ENCODE results near the gene ZNF329. TPM values are rescaled to one million over a fixed set of nuclear protein-coding genes. Genes with fewer than 3 reads are reported as not detected.

Gene ZNF329
- total RNA-seq (2022; extraction: Qiagen RNA extraction): 2.7 to 3.2 TPM (median 3.0 TPM) in 5 replicates

DNA sequence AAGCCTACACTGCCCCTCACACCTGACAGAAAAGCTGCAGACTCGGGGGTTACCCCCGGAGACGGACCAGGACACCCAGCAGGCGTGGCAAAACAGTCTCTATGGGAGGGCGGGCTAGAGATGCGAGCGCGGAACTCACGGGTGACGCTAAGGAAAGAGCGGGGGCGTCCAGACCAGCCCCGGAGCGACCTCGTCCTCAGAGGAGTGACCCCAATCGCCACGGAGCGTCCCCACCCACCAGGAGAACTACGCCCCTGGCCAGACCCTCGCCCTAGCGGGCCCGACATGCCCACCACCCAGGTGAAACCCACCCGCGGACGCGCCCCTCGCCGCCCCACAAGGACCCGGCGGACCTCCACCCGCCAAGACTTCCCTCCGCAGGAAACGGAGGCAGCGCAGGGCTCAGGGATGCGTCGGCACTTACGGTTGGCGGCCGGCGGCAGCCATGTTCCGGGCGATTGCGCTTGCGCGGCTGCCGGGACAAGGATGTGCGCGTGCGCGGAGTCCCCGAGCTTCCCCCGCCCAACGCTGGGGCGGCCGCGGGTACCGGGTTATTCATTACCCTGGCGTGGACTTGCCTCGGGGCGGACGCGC is at the start of gene ZNF329:
ZNF329 (minus strand) TSS at position 462 of the 594 bp plus-strand sequence. CDS start 21,286 bp downstream, outside the sequence.

DNA sequence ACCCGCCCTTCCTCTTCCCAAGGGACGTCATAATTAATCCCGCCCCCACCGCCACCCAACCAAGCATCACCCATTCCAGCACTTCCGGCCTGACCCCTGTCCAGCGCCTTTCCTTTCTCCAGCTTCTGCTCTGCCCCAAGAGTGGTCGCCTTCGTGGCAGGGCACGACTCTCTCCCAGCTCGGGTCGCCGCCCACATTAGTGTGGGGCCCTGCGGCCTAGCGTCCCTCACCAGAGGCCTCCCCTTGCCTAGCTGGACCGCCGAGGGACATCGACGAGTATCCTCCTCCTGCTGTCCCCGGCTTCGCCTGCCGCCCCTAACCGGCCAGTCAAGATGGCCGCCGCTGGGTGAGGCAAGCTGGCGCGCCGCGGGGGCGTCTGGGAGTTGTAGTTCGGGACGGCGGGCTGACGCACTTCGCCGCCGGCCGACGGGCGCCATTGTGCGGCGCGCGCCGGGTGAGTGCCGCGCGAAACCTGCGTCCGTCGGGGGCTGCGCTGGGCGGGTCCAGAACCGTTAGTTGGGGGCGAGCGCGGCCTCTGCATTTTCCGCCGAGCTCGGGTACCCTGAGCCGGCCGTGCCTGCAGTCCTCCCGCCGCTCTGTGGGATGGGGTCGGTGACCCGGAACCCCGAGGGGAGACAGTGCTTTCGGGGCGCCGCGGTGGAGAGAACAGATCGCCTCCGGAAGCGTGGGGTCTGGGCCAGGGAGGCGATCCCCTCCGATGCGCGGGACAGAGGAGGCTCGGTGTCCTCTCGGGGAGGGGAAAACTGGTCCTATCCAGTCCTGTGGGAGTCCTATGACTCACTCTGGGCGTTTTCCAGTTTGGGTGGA is 32.6 kb upstream of the ZNF329 start, which contains the start of gene ZNF274:
ZNF274 (plus strand) TSS at position 73 of the 828 bp plus-strand sequence. CDS start 905 bp downstream, outside the sequence.

DNA sequence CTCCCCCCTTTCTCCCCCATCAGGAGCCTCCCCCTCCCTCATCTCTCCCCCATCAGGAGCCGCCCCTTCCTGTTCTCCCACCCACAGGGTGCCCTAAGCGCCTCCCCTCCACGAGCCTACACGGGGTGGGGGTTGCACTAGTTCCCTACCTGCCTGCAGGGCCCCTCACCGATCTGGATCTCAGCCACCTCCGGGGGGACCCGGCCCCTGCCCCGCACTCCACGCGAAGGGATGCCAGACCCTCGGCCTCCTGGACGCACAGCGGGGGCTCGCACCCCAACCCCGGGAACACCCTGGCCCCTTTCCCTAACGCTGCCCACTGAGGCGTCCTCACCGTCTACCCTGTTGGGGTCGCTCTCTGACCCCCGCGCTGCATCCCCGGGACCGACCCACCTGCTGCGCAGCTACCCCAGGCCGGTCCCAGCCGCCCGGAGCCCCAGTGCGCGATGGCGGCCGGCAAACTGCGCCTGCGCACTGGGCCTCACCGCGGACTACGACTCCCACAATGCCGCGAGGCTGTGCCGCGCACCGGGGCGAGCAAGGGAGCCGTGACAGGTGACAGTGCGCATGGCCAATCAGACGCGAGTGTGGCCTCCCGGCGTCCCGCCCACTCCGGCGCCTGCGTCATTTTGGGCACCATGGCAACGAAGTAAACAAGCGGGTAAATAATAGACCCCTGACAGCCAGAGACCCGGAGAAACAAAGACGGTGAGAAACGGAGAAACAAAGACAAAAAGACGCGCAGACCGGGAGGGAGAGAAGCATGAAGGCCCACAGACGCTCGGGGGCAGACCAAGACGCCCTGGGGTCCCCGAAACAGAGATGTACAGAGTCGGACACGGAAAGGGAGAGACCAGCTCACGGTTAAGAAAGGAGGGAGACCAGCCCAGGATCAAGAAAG is 52.6 kb downstream of the ZNF329 start, which contains the start of gene ZSCAN18:
ZSCAN18 (minus strand) TSS at position 451 of the 901 bp plus-strand sequence. CDS start 7,964 bp downstream, outside the sequence.

Other genes with a start within 250 kb of the ZNF329 start
- 3.0 to 5.4 TPM (median 3.7 TPM) in 5 replicates for gene ZNF417, start 234.2 kb downstream of the ZNF329 start, total RNA-seq (2022; extraction: Qiagen RNA extraction)
- gene ZNF418, start 215.4 kb downstream of the ZNF329 start, total RNA-seq (2022; extraction: Qiagen RNA extraction): 0.84 to 1.5 TPM (median 1.2 TPM) in 5 replicates
- gene ZNF256, start 203.1 kb downstream of the ZNF329 start, total RNA-seq (2022; extraction: Qiagen RNA extraction): 0.88 to 1.2 TPM (median 1.1 TPM) in 5 replicates
- 0.07 to 0.08 TPM in 2 of 5 replicates, not detected in the others for gene C19orf18, start 176.3 kb downstream of the ZNF329 start, total RNA-seq (2022; extraction: Qiagen RNA extraction)
- gene ZNF606, start 148.0 kb downstream of the ZNF329 start, total RNA-seq (2022; extraction: Qiagen RNA extraction): 1.6 to 2.4 TPM (median 2.3 TPM) in 5 replicates
- not detected in 5 replicates for gene ZSCAN1, start 116.8 kb downstream of the ZNF329 start, total RNA-seq (2022; extraction: Qiagen RNA extraction)
- gene ZNF135, start 91.5 kb downstream of the ZNF329 start, total RNA-seq (2022; extraction: Qiagen RNA extraction): not detected in 5 replicates
- 1.9 to 3.5 TPM (median 2.1 TPM) in 5 replicates for gene ZSCAN18, start 52.6 kb downstream of the ZNF329 start, total RNA-seq (2022; extraction: Qiagen RNA extraction)
- 12.7 to 13.3 TPM (median 13.2 TPM) in 5 replicates for gene ZNF274, start 32.3 kb upstream of the ZNF329 start, total RNA-seq (2022; extraction: Qiagen RNA extraction)
- gene ZNF544, start 78.1 kb upstream of the ZNF329 start, total RNA-seq (2022; extraction: Qiagen RNA extraction): 17.9 to 24.2 TPM (median 18.3 TPM) in 5 replicates
- 0.79 to 1.3 TPM (median 0.93 TPM) in 5 replicates for gene ZNF8, start 128.2 kb upstream of the ZNF329 start, total RNA-seq (2022; extraction: Qiagen RNA extraction)
- gene ERVK3-1, start 154.6 kb upstream of the ZNF329 start, total RNA-seq (2022; extraction: Qiagen RNA extraction): 89.5 to 102 TPM (median 92.6 TPM) in 5 replicates
- gene ZSCAN22, start 176.2 kb upstream of the ZNF329 start, total RNA-seq (2022; extraction: Qiagen RNA extraction): 2.2 to 2.7 TPM (median 2.6 TPM) in 5 replicates
- gene A1BG, start 202.7 kb upstream of the ZNF329 start, total RNA-seq (2022; extraction: Qiagen RNA extraction): 8.5 to 15.2 TPM (median 13.9 TPM) in 5 replicates
- 0.82 to 1.3 TPM (median 1.2 TPM) in 5 replicates for gene ZNF497, start 212.0 kb upstream of the ZNF329 start, total RNA-seq (2022; extraction: Qiagen RNA extraction)
- 1.1 to 1.9 TPM (median 1.4 TPM) in 5 replicates for gene ZNF837, start 230.2 kb upstream of the ZNF329 start, total RNA-seq (2022; extraction: Qiagen RNA extraction)
- 2,252 to 2,656 TPM (median 2,538 TPM) in 5 replicates for gene RPS5, start 236.5 kb upstream of the ZNF329 start, total RNA-seq (2022; extraction: Qiagen RNA extraction)
- 0.13 to 0.19 TPM (median 0.16 TPM) in 4 of 5 replicates, not detected in the other for gene RNF225, start 244.9 kb upstream of the ZNF329 start, total RNA-seq (2022; extraction: Qiagen RNA extraction)

Measured in A549 treated with AZD2906 at 1 μM for 4 hours (cell line).